T47D (cell line): ENCODE results near the gene CPLX1.

Experiments
- DNase-seq, 2 experiments: peaks; one replicate each; pipeline versions ENCODE4 v3.0.0 to v3.0.0-alpha.2; 2011 to 2012; ENCODE audit warnings: low read depth in 1 of 2, low spot score in 1 of 2
- JUND ChIP-seq: IDR thresholded peaks from 2 replicates; pipeline ENCODE4 v1.6.1; 2012; ENCODE audit warnings: low read depth
- in situ Hi-C: cut with HindIII; loops from 2 replicates; pipeline ENCODE4 v1.10.0; 2016; ENCODE audit warnings: low sequenced_read_pairs, low pct_unique_long_range_greater_than_20kb

The CPLX1 gene

GRCh38 chr4:834368-835147 is 8.6 kb upstream of the CPLX1 start:
- no peak for DNase-seq
- no peak for TF ChIP-seq JUND
- in situ Hi-C loops, result no loop called here

GRCh38 chr4:833731-834367 is 7.9 kb upstream of the CPLX1 start:
- in situ Hi-C loops, result no loop called here
- no peak for DNase-seq
- no peak for TF ChIP-seq JUND

GRCh38 chr4:833156-833555 is 7.2 kb upstream of the CPLX1 start:
- in situ Hi-C loops, result no loop called here
- DNase-seq, result peak in 1 of 2 experiments; percentile 28
- TF ChIP-seq JUND, result no peak

- in situ Hi-C loops, result no loop called here
- no peak for DNase-seq
- no peak for TF ChIP-seq JUND
Measured at GRCh38 chr4:832536-832935, 6.6 kb upstream of the CPLX1 start.

GRCh38 chr4:832108-832507 is 6.2 kb upstream of the CPLX1 start:
- TF ChIP-seq JUND, result no peak
- in situ Hi-C loops, result no loop called here

GRCh38 chr4:831483-831805 is 5.5 kb upstream of the CPLX1 start:
- TF ChIP-seq JUND, result no peak
- DNase-seq, result no peak
- in situ Hi-C loops, result no loop called here

More at GRCh38 chr4:832108-832507, 6.2 kb upstream of the CPLX1 start:
- no peak for DNase-seq

- in situ Hi-C loops, result no loop called here
- no peak for TF ChIP-seq JUND
Measured at GRCh38 chr4:830601-831482, 4.9 kb upstream of the CPLX1 start.

GRCh38 chr4:829761-830600 is 4.1 kb upstream of the CPLX1 start:
- no peak for DNase-seq
- in situ Hi-C loops, result no loop called here
- no peak for TF ChIP-seq JUND

More at GRCh38 chr4:830601-831482, 4.9 kb upstream of the CPLX1 start:
- DNase-seq, result no peak

- TF ChIP-seq JUND, result no peak
- in situ Hi-C loops, result no loop called here
- DNase-seq, result no peak
Measured at GRCh38 chr4:829291-829690, 3.4 kb upstream of the CPLX1 start.

GRCh38 chr4:828641-829271 is 2.8 kb upstream of the CPLX1 start:
- peak in 1 of 2 experiments; percentile 66 for DNase-seq
- in situ Hi-C loops, result no loop called here
- no peak for TF ChIP-seq JUND

GRCh38 chr4:827209-828081 is 1.5 kb upstream of the CPLX1 start:
- no peak for TF ChIP-seq JUND
- DNase-seq, result no peak
- in situ Hi-C loops, result no loop called here
